H9 (cell line): ENCODE data around the gene ZBTB48. TPM values are rescaled to one million over a fixed set of nuclear protein-coding genes. Genes with fewer than 3 reads are reported as not detected.

Experiments
- DNase-seq: peaks from one replicate; pipeline ENCODE4 v3.0.0-alpha.2; 2017
- H2AFZ ChIP-seq: one replicate; pipeline ENCODE4 v1.6.1; 2013; ENCODE audit warnings: mild to moderate bottlenecking, low read length, control low read depth, moderate library complexity
- H2AK5ac ChIP-seq: 2 replicates; pipeline ENCODE4 v1.6.1; 2013; ENCODE audit warnings: low read length, control low read depth, mixed read lengths; ENCODE audit not compliant: insufficient read length
- H2BK120ac ChIP-seq: one replicate; pipeline ENCODE4 v1.6.1; 2013; ENCODE audit warnings: low read depth, mild to moderate bottlenecking, low read length, control low read depth, inconsistent platforms; ENCODE audit not compliant: poor library complexity, severe bottlenecking
- H2BK12ac ChIP-seq: 2 replicates; pipeline ENCODE4 v1.6.1; 2013; ENCODE audit warnings: low read length, control low read depth, mixed read lengths, low read depth; ENCODE audit not compliant: insufficient read length
- H2BK15ac ChIP-seq: 2 replicates; pipeline ENCODE4 v1.6.1; 2013; ENCODE audit warnings: low read depth, low read length, control low read depth
- H2BK20ac ChIP-seq: one replicate; pipeline ENCODE4 v1.6.1; 2013; ENCODE audit warnings: low read depth, mild to moderate bottlenecking, low read length, control low read depth, inconsistent platforms; ENCODE audit not compliant: poor library complexity, severe bottlenecking
- H2BK5ac ChIP-seq: 2 replicates; pipeline ENCODE4 v1.6.1; 2013; ENCODE audit warnings: low read length, control low read depth, mixed read lengths; ENCODE audit not compliant: insufficient read length
- H3K14ac ChIP-seq: 2 replicates; pipeline ENCODE4 v1.6.1; 2013; ENCODE audit warnings: low read length, control low read depth; ENCODE audit not compliant: insufficient read depth
- H3K18ac ChIP-seq: 2 replicates; pipeline ENCODE4 v1.6.1; 2013; ENCODE audit warnings: low read depth, mild to moderate bottlenecking, mixed read lengths, low read length, control low read depth; ENCODE audit not compliant: insufficient read length
- H3K23ac ChIP-seq: 2 replicates; pipeline ENCODE4 v1.6.1; 2013; ENCODE audit warnings: low read length, control low read depth, mixed read lengths, low read depth; ENCODE audit not compliant: insufficient read length
- H3K23me2 ChIP-seq: 2 replicates; pipeline ENCODE4 v1.6.1; 2013; ENCODE audit warnings: low read depth, mild to moderate bottlenecking, mixed read lengths, low read length, control low read depth; ENCODE audit not compliant: insufficient read length, poor library complexity, severe bottlenecking
- H3K27ac ChIP-seq: 2 replicates; pipeline ENCODE4 v1.5.1; 2013; ENCODE audit warnings: low read length, control low read depth, mixed read lengths, low read depth; ENCODE audit not compliant: insufficient read length
- H3K27me3 ChIP-seq: 2 replicates; pipeline ENCODE4 v1.6.1; 2013; ENCODE audit warnings: low read length, control low read depth, inconsistent platforms; ENCODE audit not compliant: insufficient read depth
- H3K4ac ChIP-seq: 2 replicates; pipeline ENCODE4 v1.6.1; 2013; ENCODE audit warnings: low read depth, mild to moderate bottlenecking, control low read depth, inconsistent platforms, low read length, moderate library complexity
- H3K4me1 ChIP-seq: 2 replicates; pipeline ENCODE4 v1.6.1; 2013; ENCODE audit warnings: low read length, control low read depth, inconsistent platforms; ENCODE audit not compliant: insufficient read depth
- H3K4me2 ChIP-seq: 2 replicates; pipeline ENCODE4 v1.6.1; 2013; ENCODE audit warnings: low read length, control low read depth, mixed read lengths; ENCODE audit not compliant: insufficient read length, insufficient read depth
- H3K56ac ChIP-seq: 2 replicates; pipeline ENCODE4 v1.6.1; 2013; ENCODE audit warnings: low read depth, mild to moderate bottlenecking, mixed read lengths, low read length, control low read depth; ENCODE audit not compliant: insufficient read length
- H3K79me1 ChIP-seq: 2 replicates; pipeline ENCODE4 v1.6.1; 2013; ENCODE audit warnings: low read depth, mild to moderate bottlenecking, moderate library complexity, low read length, control low read depth, inconsistent platforms; ENCODE audit not compliant: insufficient read depth, poor library complexity, severe bottlenecking
- H3K79me2 ChIP-seq: 2 replicates; pipeline ENCODE4 v1.6.1; 2013; ENCODE audit warnings: low read length, control low read depth, inconsistent platforms; ENCODE audit not compliant: insufficient read depth
- H3K9ac ChIP-seq: 2 replicates; pipeline ENCODE4 v1.6.1; 2013; ENCODE audit warnings: low read length, control low read depth, mixed read lengths; ENCODE audit not compliant: insufficient read length; ENCODE audit errors: extremely low read depth
- H3K9me3 ChIP-seq: one replicate; pipeline ENCODE4 v1.6.1; 2013; ENCODE audit warnings: low read depth, low read length, inconsistent platforms; ENCODE audit not compliant: control insufficient read depth
- H3T11ph ChIP-seq: one replicate; pipeline ENCODE4 v1.6.1; 2013; ENCODE audit warnings: mild to moderate bottlenecking, low read length, control low read depth, inconsistent platforms
- H4K20me1 ChIP-seq: one replicate; pipeline ENCODE4 v1.6.1; 2013; ENCODE audit not compliant: control insufficient read depth, insufficient read length, insufficient read depth
- H4K5ac ChIP-seq: 2 replicates; pipeline ENCODE4 v1.6.1; 2013; ENCODE audit warnings: low read depth, mild to moderate bottlenecking, mixed read lengths, low read length, control low read depth; ENCODE audit not compliant: insufficient read length
- H4K8ac ChIP-seq: replicated peaks from 2 replicates; pipeline ENCODE4 v1.6.1; 2013; ENCODE audit warnings: low read length, control low read depth, mixed read lengths, low read depth; ENCODE audit not compliant: insufficient read length
- H4K91ac ChIP-seq: 2 replicates; pipeline ENCODE4 v1.6.1; 2013; ENCODE audit warnings: low read depth, mild to moderate bottlenecking, moderate library complexity, mixed read lengths, low read length, control low read depth; ENCODE audit not compliant: insufficient read length
- H3K27ac Mint-ChIP-seq, 3 experiments: 2 replicates in 2 of 3; 3 replicates in 1 of 3; pipeline ENCODE4 v1.8.0; 2020 to 2021; ENCODE audit warnings: mixed read lengths in 3 of 3, mild to moderate bottlenecking in 1 of 3, moderate library complexity in 1 of 3
- H3K27me3 Mint-ChIP-seq: 2 replicates; pipeline ENCODE4 v1.8.0; 2021; ENCODE audit warnings: low read depth, mild to moderate bottlenecking, moderate library complexity, mixed read lengths
- H3K36me3 Mint-ChIP-seq, 3 experiments: 2 replicates in 2 of 3; 3 replicates in 1 of 3; pipeline ENCODE4 v1.8.0; 2020 to 2021; ENCODE audit warnings: low read depth in 3 of 3, mixed read lengths in 3 of 3; ENCODE audit not compliant: insufficient read depth in 1 of 3
- H3K4me1 Mint-ChIP-seq, 2 experiments: 2 replicates each; pipeline ENCODE4 v1.8.0; 2020; ENCODE audit warnings: mixed read lengths in 2 of 2
- H3K4me3 Mint-ChIP-seq, 2 experiments: 2 replicates in 1 of 2; 3 replicates in 1 of 2; pipeline ENCODE4 v1.8.0; 2020 to 2021; ENCODE audit warnings: mild to moderate bottlenecking in 2 of 2, mixed read lengths in 2 of 2, moderate library complexity in 1 of 2
- H3K9me3 Mint-ChIP-seq, 2 experiments: 2 replicates in 1 of 2; 3 replicates in 1 of 2; pipeline ENCODE4 v1.8.0; 2020; ENCODE audit warnings: mild to moderate bottlenecking in 2 of 2, mixed read lengths in 2 of 2, moderate library complexity in 1 of 2
- CTCF ChIP-seq: fragments of 200-600 bp; sonication (generic); conservative IDR thresholded peaks from 3 replicates; pipeline ENCODE4 v1.8.0; 2021; ENCODE audit warnings: antibody characterized with exemption, mild to moderate bottlenecking
- WGBS: extraction: QIAGEN DNeasy Blood & Tissue Kit; methylation state at CpG from one replicate; pipeline ENCODE4 v1.1.7; 2013; ENCODE audit warnings: missing lambda C conversion rate, low lambda C conversion rate, mixed read lengths; ENCODE audit not compliant: insufficient read length; ENCODE audit errors: extremely low coverage; 5-methylcytosine and 5-hydroxymethylcytosine counted together
- total RNA-seq: library from RNA; stranded (reverse); gene quantifications from 2 replicates; pipeline ENCODE4 v1.2.1, GENCODE V29; 2021

Gene ZBTB48
- total RNA-seq, 1 experiment from 2014 or later = 33.2 TPM

- H3K79me2 ChIP-seq = no peaks in the 10 kb centered on the region
- no peaks in the 10 kb centered on the region for H3K23me2 ChIP-seq
- H3K14ac ChIP-seq = no peak overlapping the region
- Mint-ChIP-seq H3K9me3 (no peaks in the 10 kb centered on the region), H3K4me1 (no peaks in the 10 kb centered on the region), H3K4me3 (no peak overlapping the region), H3K36me3 (peaks cover 24 to 64% (median 56%) of the 10 kb centered on the region in 3 experiments; a peak in 6 of 7 replicates), H3K27ac (no peak overlapping the region), H3K27me3 (no peaks in the 10 kb centered on the region)
- H3K23ac ChIP-seq = no peak overlapping the region
- no peak overlapping the region for H3K18ac ChIP-seq
- no peak for TF ChIP-seq CTCF
- no peak overlapping the region for H3K56ac ChIP-seq
- H3K9ac ChIP-seq = no peak overlapping the region
- H4K8ac ChIP-seq = no peak overlapping the region
- no peak overlapping the region for H3T11ph ChIP-seq
- no peak overlapping the region for H3K4ac ChIP-seq
- no peak overlapping the region for H4K91ac ChIP-seq
- no peaks in the 10 kb centered on the region for H3K27me3 ChIP-seq
- no peaks in the 10 kb centered on the region for H3K4me1 ChIP-seq
- no peaks in the 10 kb centered on the region for H4K20me1 ChIP-seq
- no peak overlapping the region for H2BK20ac ChIP-seq
- no peak overlapping the region for H3K27ac ChIP-seq
- no peak overlapping the region for H2AK5ac ChIP-seq
- H2BK5ac ChIP-seq = no peak overlapping the region
- H2BK12ac ChIP-seq = no peak overlapping the region
- no peaks in the 10 kb centered on the region for H3K9me3 ChIP-seq
- H4K5ac ChIP-seq = no peak overlapping the region
- H3K4me2 ChIP-seq = no peak overlapping the region
- no peaks in the 10 kb centered on the region for H3K79me1 ChIP-seq
- no peak overlapping the region for H2AFZ ChIP-seq
- no peak for DNase-seq
- no peak overlapping the region for H2BK15ac ChIP-seq
- no peak overlapping the region for H2BK120ac ChIP-seq
- WGBS = no CpG with 5 or more reads among the region's 13 CpGs
Observed at GRCh38 chr1:6591222-6591621, 11.4 kb downstream of the ZBTB48 start.
